GM19438 (cell line): Measurements from ENCODE around the gene GPC6.
A peak's percentile ranks its signal among the peaks of the same experiment; 100 is the strongest.

ENCODE experiments used
- ATAC-seq: cut with Tn5 transposase; IDR thresholded peaks from one replicate; pipeline ENCODE4 v1.9.1; 2021; ENCODE audit warnings: low read depth; ENCODE audit not compliant: unreplicated experiment

GPC6 gene

GRCh38 chr13:93794197-93794885, 567.7 kb downstream of the GPC6 start:
- peak; percentile 89 for ATAC-seq

- ATAC-seq, result no peak
Observed at GRCh38 chr13:93797463-93797862, 570.9 kb downstream of the GPC6 start.

- no peak for ATAC-seq
Observed at GRCh38 chr13:93800342-93800741, 573.7 kb downstream of the GPC6 start.

GRCh38 chr13:93805736-93806135, 579.1 kb downstream of the GPC6 start:
- no peak for ATAC-seq

GRCh38 chr13:93806861-93807260, 580.3 kb downstream of the GPC6 start:
- ATAC-seq, result no peak

- ATAC-seq, result no peak
Observed at GRCh38 chr13:93810264-93810663, 583.7 kb downstream of the GPC6 start.

- no peak for ATAC-seq
Observed at GRCh38 chr13:93811071-93811737, 584.6 kb downstream of the GPC6 start.

- ATAC-seq, result no peak
Observed at GRCh38 chr13:93811738-93812112, 585.1 kb downstream of the GPC6 start.

- no peak for ATAC-seq
Observed at GRCh38 chr13:93814658-93815057, 588.1 kb downstream of the GPC6 start.

- no peak for ATAC-seq
Observed at GRCh38 chr13:93818345-93818744, 591.7 kb downstream of the GPC6 start.

GRCh38 chr13:93819331-93819890, 592.8 kb downstream of the GPC6 start:
- ATAC-seq, result no peak

GRCh38 chr13:93824286-93824685, 597.7 kb downstream of the GPC6 start:
- ATAC-seq, result no peak

- ATAC-seq, result no peak
Observed at GRCh38 chr13:93834051-93834450, 607.4 kb downstream of the GPC6 start.

- no peak for ATAC-seq
Observed at GRCh38 chr13:93843082-93843481, 616.5 kb downstream of the GPC6 start.

GRCh38 chr13:93847162-93847561, 620.6 kb downstream of the GPC6 start:
- no peak for ATAC-seq

GRCh38 chr13:93848247-93848646, 621.6 kb downstream of the GPC6 start:
- no peak for ATAC-seq

GRCh38 chr13:93851236-93851635, 624.6 kb downstream of the GPC6 start:
- no peak for ATAC-seq

GRCh38 chr13:93853912-93854311, 627.3 kb downstream of the GPC6 start:
- no peak for ATAC-seq

GRCh38 chr13:93857126-93857525, 630.5 kb downstream of the GPC6 start:
- no peak for ATAC-seq

- no peak for ATAC-seq
Observed at GRCh38 chr13:93859716-93860115, 633.1 kb downstream of the GPC6 start.

- no peak for ATAC-seq
Observed at GRCh38 chr13:93861818-93862217, 635.2 kb downstream of the GPC6 start.

- no peak for ATAC-seq
Observed at GRCh38 chr13:93862259-93862658, 635.7 kb downstream of the GPC6 start.
